Measurements from ENCODE around the gene XBP1.
"Not testable (repeated sequence)": the region's sequence is repeated elsewhere in the genome, so short reads cannot be mapped to it uniquely, and the experiment has no call there.

The XBP1 gene

DNA sequence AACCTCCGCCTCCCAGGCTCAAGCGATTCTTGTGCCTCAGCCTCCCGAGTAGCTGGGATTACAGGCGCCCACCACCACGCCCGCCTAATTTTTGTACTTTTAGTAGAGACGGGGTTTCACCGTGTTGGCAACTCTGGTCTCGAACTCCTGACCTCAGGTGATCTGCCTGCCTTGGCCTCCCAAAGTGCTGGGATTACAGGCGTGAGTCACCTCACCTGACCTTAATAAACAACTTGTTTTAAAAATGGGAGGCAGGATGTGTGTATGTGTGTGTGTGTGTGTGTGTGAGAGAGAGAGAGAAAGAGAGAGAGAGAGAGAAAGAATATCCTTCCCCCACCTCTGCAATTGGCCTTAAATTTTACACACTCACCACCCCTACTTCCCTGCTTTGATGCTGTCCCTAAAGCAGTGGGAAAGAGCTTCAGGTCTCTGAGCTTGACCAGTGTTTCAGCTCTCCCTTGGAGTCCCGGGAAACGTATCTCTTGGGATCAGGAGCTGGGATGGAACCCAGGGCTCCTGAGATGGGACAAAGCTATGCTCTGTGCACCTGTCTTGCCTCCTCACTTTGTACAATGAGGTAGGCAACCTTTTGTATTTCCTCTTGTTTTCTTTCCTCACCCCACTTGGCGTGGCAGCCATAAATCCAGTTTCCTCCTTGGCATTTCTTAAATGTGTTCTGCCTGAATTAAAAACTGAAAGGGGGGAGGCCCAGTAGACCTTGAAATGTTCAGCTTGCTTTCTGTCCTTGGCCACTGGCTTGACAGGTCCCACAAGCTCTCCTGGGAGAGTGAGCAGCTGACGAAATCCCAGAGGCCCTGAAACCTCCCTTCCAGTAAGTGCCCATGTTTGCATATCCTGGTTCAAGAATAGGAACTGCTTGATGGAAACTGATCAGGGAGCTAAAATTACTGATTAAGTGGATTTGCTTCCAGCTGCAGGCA is 17.8 kb upstream of the XBP1 start:
- DNase-seq = no peak

DNA sequence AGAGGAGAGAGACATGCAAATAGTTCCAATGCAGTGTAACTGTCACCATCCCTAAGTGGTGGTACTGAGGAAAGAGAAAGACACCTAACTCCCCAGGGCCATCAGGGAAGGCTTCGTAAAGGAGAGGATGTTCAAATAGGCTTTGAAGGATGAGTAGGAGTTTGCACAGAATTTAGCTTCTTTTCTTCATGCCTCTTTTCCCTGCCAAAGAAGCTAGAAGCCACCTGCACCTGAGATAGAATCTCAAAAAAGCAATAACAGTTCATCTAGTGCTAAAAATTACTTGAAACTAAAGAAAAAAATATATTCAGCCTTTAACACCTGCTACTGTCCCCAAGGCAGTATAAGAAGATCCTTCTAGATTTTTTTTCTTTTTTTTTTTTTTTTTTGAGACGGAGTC is 16.7 kb upstream of the XBP1 start:
- DNase-seq = no peak

DNA sequence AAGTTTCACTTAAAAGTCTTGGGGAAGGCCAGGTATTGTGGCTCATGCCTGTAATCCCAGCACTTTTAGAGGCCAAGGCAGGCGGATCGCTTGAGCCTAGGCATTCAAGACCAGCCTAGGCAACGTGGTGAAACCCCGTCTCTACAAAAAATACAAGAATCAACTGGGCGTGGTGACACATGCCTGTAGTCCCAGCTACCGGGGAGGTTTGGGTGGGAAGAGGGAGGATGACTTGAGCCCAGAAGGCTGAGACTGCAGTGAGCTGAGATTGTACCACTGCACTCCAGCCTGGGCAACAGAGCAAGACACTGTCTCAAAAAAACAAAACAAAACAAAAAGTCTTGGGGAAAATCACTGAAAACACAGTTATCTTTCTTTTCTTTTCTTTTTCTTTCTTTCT is 15.4 kb upstream of the XBP1 start:
- no peak for DNase-seq

DNA sequence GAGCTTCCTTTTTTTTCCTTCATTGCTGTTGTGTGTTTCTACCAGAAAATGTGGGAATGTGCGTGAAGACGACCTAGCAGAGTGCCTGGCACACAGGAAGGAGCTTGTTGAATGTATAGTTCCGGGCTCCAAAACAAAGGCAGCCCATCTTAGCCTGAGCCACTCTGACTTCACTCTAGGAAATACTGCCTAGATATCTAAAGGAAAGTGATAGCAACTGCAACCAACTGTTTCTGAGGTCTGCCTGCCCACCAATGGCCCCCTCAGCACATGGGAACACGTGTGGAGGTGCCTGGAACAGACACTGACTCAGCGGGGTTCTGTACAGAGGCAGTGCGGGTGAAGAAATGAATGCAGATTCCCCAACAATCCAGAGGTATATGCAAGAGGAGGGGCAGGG is 14.7 kb upstream of the XBP1 start:
- no peak for DNase-seq

DNA sequence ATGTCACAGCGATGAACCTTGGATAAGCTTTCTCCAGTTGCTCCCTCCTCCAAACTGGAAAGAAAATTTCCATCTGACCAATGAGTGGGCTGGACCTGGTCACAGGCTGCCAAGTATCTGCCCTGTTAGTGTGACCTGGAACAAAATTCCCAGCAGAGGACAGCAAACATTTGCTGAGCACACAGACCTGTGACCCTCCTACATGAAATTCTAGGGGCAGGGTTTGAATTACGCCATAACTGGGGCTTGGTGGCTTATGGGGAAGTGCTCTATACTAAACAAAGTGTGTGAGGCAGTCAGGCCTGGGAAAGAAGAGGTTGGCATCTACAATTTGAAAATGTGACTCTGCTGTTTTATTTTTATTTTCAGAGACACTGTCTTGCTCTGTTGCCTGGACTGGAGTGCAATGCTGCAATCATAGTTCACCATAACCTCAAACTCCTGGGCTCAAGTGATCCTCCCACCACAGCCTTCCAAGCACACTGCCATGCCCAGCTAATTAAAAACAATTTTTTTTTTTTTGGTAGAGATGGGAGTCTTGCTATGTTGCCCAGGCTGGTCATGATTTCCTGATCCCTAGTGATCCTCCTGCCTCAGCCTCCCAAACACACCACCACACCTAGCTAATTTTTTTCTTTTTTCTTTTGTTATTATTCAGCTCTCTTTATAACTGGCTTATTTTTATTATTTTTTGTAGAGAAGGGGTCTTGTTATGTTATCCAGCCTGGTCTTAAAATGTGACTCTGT is 13.6 kb upstream of the XBP1 start:
- DNase-seq = no peak

DNA sequence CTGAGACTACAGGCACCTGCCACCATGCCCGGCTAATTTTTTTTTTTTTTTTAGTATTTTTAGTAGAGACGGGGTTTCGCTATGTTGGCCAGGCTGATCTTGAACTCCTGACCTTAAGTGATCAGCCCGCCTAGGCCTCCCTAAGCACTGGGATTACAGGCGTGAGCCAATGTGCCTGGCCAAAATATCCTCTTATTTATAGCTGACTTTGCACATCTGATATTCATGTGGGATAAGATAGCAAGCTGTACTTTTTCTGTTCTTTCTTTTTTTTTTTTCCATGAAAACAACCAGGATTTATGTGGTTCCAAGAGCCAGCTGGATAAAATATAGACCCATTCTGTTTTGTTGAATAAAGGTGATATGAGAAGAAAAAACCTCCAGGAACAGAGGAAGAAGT is 12.1 kb upstream of the XBP1 start:
- DNase-seq = no peak

DNA sequence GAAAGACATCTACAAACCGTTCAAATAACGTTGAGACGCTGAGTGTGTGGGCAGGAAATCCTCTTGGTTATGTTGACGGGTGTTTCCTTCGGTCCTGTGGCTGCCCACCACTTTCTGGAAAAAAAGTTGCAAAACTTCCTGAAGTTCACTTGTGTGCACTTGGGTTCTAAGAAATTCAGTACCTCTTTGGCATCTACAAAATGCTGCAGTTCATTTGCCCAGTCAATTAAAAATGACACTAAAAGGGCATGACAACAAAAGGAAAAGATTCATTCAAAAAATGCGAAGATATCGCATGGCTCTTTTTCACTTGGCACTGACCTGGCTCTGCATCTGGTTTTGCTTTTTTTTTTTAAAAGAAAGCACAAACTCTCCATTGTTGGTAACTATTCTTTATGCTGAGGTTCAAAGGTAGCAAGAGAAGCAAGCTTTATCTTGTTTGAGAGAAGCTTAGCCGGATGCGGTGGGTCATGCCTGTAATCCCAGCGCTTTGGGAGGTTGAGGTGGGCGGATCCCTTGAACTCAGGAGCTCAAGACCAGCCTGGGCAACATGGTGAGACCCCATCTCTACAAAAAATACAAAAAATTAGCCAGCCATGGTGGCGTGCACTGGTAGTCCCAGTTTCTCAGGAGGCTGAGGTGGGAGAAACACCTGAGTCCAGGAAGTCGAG is 10.6 kb upstream of the XBP1 start:
- DNase-seq = peak; percentile 46

DNA sequence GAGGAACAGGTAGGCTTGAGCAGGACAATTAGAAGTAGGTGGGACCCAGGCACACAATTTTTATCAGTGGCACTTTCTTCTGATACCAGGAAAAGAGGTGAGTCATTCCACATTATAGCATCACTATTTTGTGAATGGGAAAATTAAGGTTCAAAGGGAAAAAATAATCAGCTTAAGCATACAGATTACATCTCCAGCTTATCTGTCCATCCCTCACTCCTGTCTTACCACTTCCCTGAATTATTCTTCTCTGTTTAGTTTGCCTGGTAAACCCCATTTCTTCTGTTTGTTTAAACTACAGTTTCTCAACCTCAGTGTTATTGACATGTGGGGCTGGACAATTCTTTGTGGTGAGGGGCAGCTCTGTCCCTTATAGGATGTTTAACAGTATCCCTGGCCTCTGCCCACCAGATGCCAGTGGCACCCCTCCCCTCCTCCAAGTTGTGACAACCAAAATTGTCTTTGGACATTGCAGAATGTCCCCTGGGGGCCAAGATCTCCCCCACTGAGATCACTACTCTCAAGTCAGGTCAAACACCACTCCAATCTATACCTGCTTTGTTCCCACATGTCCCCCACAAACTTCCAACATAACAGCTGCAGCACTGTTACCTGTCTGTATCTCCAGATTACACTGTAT is 8.5 kb upstream of the XBP1 start:
- DNase-seq = no peak

DNA sequence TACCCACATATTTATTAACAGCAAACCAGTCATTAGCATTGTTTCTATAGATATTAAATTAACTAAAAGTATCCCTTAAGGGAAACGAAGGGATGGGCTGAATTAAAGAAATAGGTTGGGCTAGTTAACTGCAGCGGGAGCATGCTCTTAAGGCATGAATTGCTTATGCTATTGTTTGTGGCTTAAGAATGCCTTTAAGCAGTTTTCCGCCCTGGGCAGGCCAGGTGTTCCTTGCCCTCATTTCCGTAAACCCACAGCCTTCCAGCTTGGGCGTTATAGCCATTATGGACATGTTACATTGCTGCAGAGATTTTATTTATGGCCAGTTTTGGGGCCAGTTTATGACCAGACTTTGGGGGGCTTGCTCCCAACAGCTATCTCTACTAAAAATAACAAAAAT is 5.1 kb upstream of the XBP1 start:
- DNase-seq = not testable (repeated sequence)

DNA sequence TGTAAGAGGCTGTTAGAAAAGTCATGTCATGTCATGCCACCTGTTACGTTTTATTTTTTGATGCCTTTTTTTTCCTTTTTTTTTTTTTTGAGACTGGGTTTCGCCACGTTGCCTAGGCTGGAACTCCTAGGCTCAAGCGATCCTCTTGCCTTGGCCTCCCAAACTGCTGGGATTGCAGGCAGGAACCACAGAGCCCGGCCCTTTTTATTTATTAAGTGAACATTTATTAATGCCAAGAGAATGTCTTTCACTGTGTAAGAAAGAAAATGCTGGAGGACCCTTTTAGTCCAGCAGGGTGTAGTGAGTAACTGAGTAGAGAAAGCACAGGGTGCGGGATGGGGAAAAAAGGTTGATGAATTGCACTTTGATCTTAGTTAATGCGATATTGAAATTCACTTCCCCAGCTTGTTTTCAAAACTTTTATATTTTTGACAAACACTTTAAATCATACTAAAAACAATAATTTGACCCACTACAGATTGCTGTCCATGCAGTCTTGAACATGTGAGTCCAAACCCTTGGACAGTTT is 2.3 kb upstream of the XBP1 start:
- no peak for DNase-seq

DNA sequence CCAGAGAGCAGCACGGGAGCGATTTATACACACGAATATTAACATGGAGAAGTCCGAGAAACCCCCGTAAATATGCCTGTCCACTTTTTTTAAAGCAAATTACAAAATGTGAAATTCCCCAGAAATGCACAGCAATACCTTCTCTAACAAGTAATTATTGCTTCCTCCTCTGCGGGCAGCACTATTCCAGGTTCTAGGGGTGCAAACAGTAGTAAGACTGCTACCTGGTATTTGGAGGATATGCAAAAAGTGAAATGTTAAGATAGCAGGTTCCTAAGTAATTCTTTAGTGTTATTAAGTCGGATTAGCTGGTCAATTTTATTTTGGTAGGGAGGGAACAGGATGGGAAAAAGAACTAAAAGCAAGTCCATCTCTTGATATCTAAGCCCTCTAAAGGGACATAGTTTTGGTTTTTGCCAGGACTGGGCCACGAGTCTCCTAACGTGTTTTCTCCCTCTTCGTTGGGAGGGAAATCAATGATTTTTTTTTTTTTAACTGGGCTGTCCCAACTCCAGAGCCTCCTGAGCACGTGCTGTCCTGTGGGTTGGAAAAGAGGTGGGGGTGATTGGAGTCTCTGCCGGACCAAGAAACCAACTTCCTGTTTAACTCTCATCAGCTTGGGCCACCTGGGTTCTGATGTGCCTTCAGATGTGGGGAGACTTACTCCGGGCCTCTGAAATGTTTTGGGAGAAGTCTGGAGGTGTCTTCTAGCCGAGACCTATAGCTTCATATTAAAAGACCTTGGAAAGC is 1.7 kb upstream of the XBP1 start:
- DNase-seq = no peak

DNA sequence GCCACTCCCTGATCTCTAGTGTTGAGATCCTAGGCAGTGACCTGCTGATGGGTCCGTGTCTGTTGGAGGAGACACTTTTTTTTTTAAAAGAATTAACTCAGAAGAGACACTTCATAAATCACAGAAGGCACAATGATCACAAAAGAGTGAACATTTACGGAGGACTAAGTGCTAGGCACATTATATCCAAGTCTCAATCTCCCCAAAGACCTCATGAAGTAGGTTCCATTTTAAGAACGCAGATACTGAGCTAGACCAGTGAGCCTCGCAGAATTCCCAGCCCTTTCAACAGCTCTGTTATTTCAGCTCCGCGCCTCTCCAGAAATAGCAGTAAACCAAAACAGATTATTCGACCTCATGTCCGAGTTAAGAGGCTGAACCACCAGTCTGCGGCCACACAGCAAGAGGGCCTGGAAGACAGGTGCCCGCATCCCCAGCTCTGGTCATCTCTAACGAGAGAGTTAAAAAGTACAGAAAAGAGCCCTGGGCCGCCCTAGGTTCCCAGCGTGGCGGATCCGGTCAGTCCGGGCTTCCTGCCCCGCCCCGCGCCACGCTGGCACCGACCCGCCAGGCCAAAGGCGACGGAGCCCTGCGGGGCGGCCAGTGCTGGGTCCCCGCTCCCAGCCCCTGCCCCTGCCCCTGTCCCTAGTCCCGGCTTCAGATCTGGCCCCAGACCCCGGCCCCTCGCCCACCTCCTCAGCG is 612 bp downstream of the XBP1 start:
- DNase-seq = peak; percentile 27

DNA sequence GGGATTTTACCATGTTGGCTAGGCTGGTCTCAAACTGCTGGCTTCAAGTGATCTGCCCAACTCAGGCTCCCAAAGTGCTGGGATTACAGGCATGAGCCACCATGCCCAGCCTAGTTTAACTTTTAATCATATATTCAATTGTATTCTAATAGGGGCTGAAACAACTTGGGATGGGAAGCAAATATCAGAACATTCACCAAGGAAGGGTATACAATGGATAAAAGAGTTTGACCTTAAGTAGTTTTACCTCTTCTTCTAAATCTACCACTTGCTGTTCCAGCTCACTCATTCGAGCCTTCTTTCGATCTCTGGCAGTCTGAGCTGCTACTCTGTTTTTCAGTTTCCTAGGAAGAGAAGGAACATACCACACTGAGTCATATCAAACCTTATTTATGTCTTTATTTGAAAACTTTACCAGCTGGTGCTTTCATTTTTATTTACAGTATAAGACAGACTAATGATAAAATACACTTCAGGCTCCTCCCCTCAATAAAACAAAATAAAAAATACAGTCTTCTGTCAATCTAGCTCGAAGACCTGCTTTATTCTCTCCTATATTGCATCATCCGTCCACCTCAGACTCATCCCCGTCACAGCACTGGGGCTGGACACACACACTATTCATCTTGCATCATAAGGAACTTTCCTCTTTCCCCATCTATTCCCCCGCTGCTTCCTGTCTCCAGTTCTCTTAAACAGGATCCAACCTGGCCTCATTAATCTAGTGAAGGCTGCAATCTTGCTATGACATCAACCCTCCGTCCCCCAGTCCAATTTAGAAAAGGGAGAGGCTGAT is 1.4 kb downstream of the XBP1 start:
- DNase-seq = peak; percentile 42

DNA sequence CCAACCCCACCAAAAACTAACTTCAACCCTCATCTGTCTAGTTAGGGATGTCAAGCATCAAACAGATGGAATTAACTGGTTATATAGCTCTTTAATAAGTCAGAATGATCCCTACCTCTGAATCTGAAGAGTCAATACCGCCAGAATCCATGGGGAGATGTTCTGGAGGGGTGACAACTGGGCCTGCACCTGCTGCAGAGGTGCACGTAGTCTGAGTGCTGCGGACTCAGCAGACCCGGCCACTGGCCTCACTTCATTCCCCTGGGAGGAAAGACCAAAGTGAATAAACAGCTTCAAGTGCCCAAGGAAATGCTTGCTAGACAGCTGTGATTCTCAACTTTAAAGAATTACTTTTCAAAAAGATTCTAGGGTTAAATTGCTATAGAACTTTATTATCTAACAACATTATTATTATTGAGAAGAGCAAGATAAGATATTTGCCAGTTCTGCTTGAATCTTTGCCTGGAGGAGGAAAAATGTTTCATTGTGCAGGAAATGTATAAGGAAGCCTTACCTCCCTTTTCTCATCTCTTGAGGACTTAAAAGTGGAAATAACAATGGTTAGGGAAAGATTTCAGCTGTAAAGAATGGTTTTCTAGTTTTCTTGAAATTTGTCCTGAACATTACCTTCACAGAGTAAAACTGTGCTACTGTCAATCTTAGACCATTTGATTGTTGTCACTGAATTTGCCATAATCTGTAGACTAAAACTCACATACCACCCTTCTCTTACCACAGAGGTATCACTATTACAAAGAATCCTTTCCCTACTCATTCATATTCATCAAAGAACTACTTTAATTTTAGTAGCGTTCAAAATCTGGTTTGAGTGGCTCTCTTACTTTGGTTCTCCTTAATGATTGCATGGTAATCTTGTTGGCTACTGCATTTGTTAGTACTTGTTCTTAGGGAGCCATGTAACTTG is 4.2 kb downstream of the XBP1 start:
- DNase-seq = no peak

DNA sequence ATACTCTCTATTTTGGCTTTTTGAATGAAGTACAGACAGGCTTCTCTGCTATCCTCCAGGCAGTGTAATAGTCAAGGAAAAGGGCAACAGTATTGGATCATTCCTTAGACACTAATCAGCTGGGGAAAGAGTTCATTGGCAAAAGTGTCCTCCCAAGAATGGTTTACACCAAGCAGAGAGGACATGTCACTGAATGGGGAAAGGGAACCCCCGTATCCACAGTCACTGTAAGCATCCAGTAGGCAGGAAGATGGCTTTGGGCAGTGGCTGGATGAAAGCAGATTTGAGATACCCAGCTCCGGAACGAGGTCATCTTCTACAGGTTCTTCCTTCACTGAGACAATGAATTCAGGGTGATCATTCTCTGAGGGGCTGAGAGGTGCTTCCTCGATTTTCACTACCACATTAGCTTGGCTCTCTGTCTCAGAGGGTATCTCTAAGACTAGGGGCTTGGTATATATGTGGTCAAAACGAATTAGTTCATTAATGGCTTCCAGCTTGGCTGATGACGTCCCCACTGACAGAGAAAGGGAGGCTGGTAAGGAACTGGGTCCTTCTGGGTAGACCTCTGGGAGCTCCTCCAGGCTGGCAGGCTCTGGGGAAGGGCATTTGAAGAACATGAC is 5.2 kb downstream of the XBP1 start:
- DNase-seq = no peak

DNA sequence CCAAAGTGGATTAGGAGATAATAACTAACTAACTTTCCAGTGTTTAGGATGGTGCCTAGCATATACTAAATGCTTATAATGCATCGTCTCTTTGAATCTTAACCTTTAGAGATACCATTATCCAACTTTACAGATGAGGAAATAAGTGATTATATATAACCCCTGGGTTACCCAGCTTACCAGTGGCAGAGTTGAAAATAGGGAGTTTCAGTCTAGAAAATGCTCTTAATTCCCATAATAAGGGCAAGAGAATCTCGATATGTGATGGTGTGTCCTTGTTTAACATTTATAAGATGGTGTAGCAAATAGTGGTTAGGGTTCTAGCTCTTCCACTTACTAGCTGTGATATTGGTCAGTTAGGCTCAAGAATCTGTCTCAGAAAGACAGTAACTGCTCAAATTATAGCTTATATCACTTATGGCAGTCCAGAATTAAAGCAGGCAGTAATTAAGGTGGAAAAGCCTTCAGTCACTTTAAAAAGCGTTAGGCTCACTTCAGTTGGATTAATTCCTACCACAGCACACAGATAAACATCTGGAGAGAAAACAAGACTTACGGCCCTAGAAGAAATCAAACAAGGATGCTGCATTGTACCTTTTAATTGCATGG is 6.3 kb downstream of the XBP1 start:
- no peak for DNase-seq

DNA sequence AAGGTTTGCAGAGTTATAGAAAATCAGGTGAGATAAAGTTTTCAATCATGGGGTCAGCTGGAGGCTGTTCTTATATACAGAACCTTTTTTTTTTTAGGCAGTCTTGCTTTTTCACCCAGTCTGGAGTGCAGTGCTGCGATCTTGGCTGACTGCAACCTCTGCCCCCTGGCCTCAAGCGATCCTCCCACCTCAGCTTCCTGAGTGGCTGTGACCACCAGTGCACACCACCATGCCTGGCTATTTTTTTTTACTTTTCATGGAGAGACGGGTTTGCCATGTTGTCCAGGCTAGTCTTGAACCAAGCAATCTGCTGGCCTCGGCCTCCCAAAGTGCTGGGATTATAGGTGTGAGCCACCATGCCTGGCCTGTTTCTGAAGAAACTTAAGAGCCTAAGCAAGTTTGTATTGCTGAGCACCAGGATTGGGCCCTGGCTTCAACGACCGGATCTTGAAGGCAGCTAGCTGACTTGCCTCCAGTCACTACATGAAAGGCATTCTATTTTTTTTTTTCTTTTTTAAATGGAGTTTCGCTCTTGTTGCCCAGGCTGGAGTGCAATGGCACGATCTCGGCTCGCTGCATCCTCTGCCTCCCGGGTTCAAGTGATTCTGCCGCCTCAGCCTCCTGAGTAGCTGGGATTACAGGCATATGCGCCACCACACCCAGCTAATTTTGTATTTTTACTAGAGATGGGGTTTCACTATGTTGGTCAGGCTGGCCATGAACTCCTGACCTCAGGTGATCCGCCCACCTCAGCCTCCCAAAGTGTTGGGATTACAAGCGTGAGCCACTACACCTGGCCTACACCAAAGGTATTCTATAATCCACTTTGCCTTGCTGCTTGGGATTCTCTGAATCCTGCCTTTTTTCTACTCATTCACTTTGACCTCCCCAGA is 7.6 kb downstream of the XBP1 start:
- DNase-seq = no peak
